NOMO-1 treated with dmso at 0.1 percent for 144 hours (cell line): ENCODE results near the gene SCN8A.

ENCODE experiments used
- DNase-seq: peaks from one replicate; lab custom pipeline; 2025; ENCODE audit not compliant: unreplicated experiment; lab: John Stamatoyannopoulos, UW

SCN8A gene

GRCh38 chr12:51706206-51706605 lies 115.2 kb downstream of the SCN8A start:
- DNase-seq, result no peak

- no peak for DNase-seq
These were observed 123.6 kb downstream of the SCN8A start for GRCh38 chr12:51714666-51715065.

GRCh38 chr12:51717326-51717925 lies 126.4 kb downstream of the SCN8A start:
- no peak for DNase-seq

GRCh38 chr12:51721282-51721940 lies 130.4 kb downstream of the SCN8A start:
- no peak for DNase-seq

GRCh38 chr12:51722431-51722830 lies 131.4 kb downstream of the SCN8A start:
- DNase-seq, result no peak

GRCh38 chr12:51726161-51726560 lies 135.1 kb downstream of the SCN8A start:
- no peak for DNase-seq

- DNase-seq, result no peak
These were observed 135.9 kb downstream of the SCN8A start for GRCh38 chr12:51726931-51727330.

- DNase-seq, result no peak
These were observed 138.3 kb downstream of the SCN8A start for GRCh38 chr12:51729331-51729730.

- no peak for DNase-seq
These were observed 139.7 kb downstream of the SCN8A start for GRCh38 chr12:51730745-51731144.

- DNase-seq, result no peak
These were observed 149.5 kb downstream of the SCN8A start for GRCh38 chr12:51740536-51740935.

- no peak for DNase-seq
These were observed 153.2 kb downstream of the SCN8A start for GRCh38 chr12:51744235-51744634.

GRCh38 chr12:51744957-51745356 lies 153.9 kb downstream of the SCN8A start:
- no peak for DNase-seq

GRCh38 chr12:51746416-51746815 lies 155.4 kb downstream of the SCN8A start:
- DNase-seq, result no peak

GRCh38 chr12:51748235-51748634 lies 157.2 kb downstream of the SCN8A start:
- no peak for DNase-seq

- no peak for DNase-seq
These were observed 158.4 kb downstream of the SCN8A start for GRCh38 chr12:51749206-51749985.

GRCh38 chr12:51749986-51750317 lies 158.9 kb downstream of the SCN8A start:
- no peak for DNase-seq

- no peak for DNase-seq
These were observed 160.6 kb downstream of the SCN8A start for GRCh38 chr12:51751661-51752060.

- DNase-seq, result no peak
These were observed 161.3 kb downstream of the SCN8A start for GRCh38 chr12:51752234-51752889.

GRCh38 chr12:51753980-51754675 lies 163.1 kb downstream of the SCN8A start:
- no peak for DNase-seq

GRCh38 chr12:51755251-51755650 lies 164.2 kb downstream of the SCN8A start:
- no peak for DNase-seq

GRCh38 chr12:51759175-51759574 lies 168.1 kb downstream of the SCN8A start:
- no peak for DNase-seq
